ENCODE measurements around the gene PTX4.

- TF ChIP-seq, protein P1, sequence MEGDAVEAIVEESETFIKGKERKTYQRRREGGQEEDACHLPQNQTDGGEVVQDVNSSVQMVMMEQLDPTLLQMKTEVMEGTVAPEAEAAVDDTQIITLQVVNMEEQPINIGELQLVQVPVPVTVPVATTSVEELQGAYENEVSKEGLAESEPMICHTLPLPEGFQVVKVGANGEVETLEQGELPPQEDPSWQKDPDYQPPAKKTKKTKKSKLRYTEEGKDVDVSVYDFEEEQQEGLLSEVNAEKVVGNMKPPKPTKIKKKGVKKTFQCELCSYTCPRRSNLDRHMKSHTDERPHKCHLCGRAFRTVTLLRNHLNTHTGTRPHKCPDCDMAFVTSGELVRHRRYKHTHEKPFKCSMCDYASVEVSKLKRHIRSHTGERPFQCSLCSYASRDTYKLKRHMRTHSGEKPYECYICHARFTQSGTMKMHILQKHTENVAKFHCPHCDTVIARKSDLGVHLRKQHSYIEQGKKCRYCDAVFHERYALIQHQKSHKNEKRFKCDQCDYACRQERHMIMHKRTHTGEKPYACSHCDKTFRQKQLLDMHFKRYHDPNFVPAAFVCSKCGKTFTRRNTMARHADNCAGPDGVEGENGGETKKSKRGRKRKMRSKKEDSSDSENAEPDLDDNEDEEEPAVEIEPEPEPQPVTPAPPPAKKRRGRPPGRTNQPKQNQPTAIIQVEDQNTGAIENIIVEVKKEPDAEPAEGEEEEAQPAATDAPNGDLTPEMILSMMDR (IDR thresholded peaks at IDR 0.05 in 2 of 3, conservative IDR thresholded peaks at IDR 0.05 in 1 of 3; ENCODE audit: insufficient read depth in 2 of 3, low read depth in 1 of 3, low read length in 3 of 3): no peak
- no peak for TF ChIP-seq ATF2 (CRISPR knock-in tag; IDR thresholded peaks at IDR 0.05)
- TF ChIP-seq FOXM1 (IDR thresholded peaks at IDR 0.05; ENCODE audit: low read depth): no peak
- TF ChIP-seq FOXM1 (CRISPR knock-in tag; IDR thresholded peaks at IDR 0.05; ENCODE audit: low read depth): no peak
- no peak for TF ChIP-seq CREB5 (CRISPR knock-in tag; IDR thresholded peaks at IDR 0.05)
- TF ChIP-seq FOXP1 (CRISPR knock-in tag; IDR thresholded peaks at IDR 0.05): no peak
- no peak for TF ChIP-seq SRF (CRISPR knock-in tag; IDR thresholded peaks at IDR 0.05)
- TF ChIP-seq NFYB (IDR thresholded peaks at IDR 0.05; ENCODE audit: extremely low read depth, insufficient read length): no peak
- no peak for TF ChIP-seq SREBF2 (CRISPR knock-in tag; IDR thresholded peaks at IDR 0.05)
- no peak for TF ChIP-seq ELF4 (CRISPR knock-in tag; IDR thresholded peaks at IDR 0.05)
- TF ChIP-seq SIN3B (IDR thresholded peaks at IDR 0.05; ENCODE audit: low read depth): no peak
- TF ChIP-seq POLR2AphosphoS5 (IDR thresholded peaks at IDR 0.05; ENCODE audit: control insufficient read depth, insufficient read depth, low read depth, low read length): no peak
- no peak for TF ChIP-seq STAT5B (CRISPR knock-in tag; IDR thresholded peaks at IDR 0.05)
Observed at GRCh38 chr16:1486551-1487390, 2.0 kb downstream of the PTX4 start.
